H1 (cell line): ENCODE results near the gene ST6GALNAC5. TPM values are rescaled to one million over a fixed set of nuclear protein-coding genes. Genes with fewer than 3 reads are reported as not detected.

Source experiments
- CTCF ChIA-PET: fragments of 300-600 bp; sonication (Branson Sonifier 250); formaldehyde crosslinking; loops from one replicate; lab custom pipeline; 2021; ENCODE audit not compliant: partially characterized antibody; lab: Charles Lee
- POLR2A ChIA-PET: fragments of 300-600 bp; sonication (Branson Sonifier 250); formaldehyde crosslinking; loops from one replicate; lab custom pipeline; 2021; ENCODE audit warnings: inconsistent platforms; ENCODE audit not compliant: partially characterized antibody; lab: Charles Lee
- DNase-seq, 2 experiments: peaks; one replicate each; pipeline versions ENCODE4 v3.0.0 to v3.0.0-alpha.2; 2010 to 2022; ENCODE audit warnings: low spot score in 2 of 2, low read depth in 1 of 2, mixed read lengths in 1 of 2
- FAIRE-seq: peaks from 2 replicates; lab custom pipeline; 2011; peaks lifted over from hg19 to GRCh38; lab: Jason Lieb, UNC
- H2AFZ ChIP-seq: 2 replicates; pipeline ENCODE4 v1.8.1; 2012; ENCODE audit warnings: low read length, inconsistent platforms
- H2AK5ac ChIP-seq: 2 replicates; pipeline ENCODE4 v1.6.1; 2013; ENCODE audit warnings: low read depth, low read length
- H2BK120ac ChIP-seq: replicated peaks from 2 replicates; pipeline ENCODE3; 2013; ENCODE audit warnings: low read depth, low read length, inconsistent platforms
- H2BK12ac ChIP-seq: 2 replicates; pipeline ENCODE4 v1.6.1; 2013; ENCODE audit warnings: low read depth, low read length
- H2BK15ac ChIP-seq: 2 replicates; pipeline ENCODE4 v1.6.1; 2013; ENCODE audit warnings: low read length
- H2BK20ac ChIP-seq: 2 replicates; pipeline ENCODE4 v1.6.1; 2013; ENCODE audit warnings: low read length
- H2BK5ac ChIP-seq: 2 replicates; pipeline ENCODE4 v1.6.1; 2013; ENCODE audit warnings: low read depth, low read length
- H3K14ac ChIP-seq: 2 replicates; pipeline ENCODE4 v1.6.1; 2013; ENCODE audit warnings: inconsistent platforms; ENCODE audit not compliant: insufficient read length
- H3K18ac ChIP-seq: 2 replicates; pipeline ENCODE4 v1.6.1; 2013; ENCODE audit warnings: low read length; ENCODE audit errors: extremely low read depth
- H3K23ac ChIP-seq: 2 replicates; pipeline ENCODE4 v1.6.1; 2013; ENCODE audit warnings: inconsistent platforms; ENCODE audit not compliant: insufficient read length
- H3K23me2 ChIP-seq: 2 replicates; pipeline ENCODE4 v1.6.1; 2013; ENCODE audit warnings: low read depth, low read length
- H3K27ac ChIP-seq: 2 replicates; pipeline ENCODE4 v1.6.1; 2011; ENCODE audit warnings: low read depth, low read length, inconsistent platforms
- H3K27me3 ChIP-seq, 4 experiments: replicated peaks in 1 of 4; 1 replicate in 1 of 4; 2 replicates in 3 of 4; pipeline versions ENCODE4 v1.6.1 to v1.8.1; 2011 to 2013; ENCODE audit warnings: low read length in 3 of 4, mild to moderate bottlenecking in 3 of 4, inconsistent platforms in 2 of 4, mixed read lengths in 2 of 4, moderate library complexity in 1 of 4; ENCODE audit not compliant: control insufficient read depth in 3 of 4, insufficient read depth in 3 of 4; ENCODE audit errors: extremely low read depth in 1 of 4
- H3K36me3 ChIP-seq, 4 experiments: 2 replicates each; pipeline versions ENCODE4 v1.6.1 to v1.8.1; 2011 to 2013; ENCODE audit warnings: mild to moderate bottlenecking in 4 of 4, low read length in 3 of 4, moderate library complexity in 2 of 4, control low read depth in 1 of 4, inconsistent platforms in 1 of 4; ENCODE audit not compliant: insufficient read depth in 4 of 4, control insufficient read depth in 2 of 4
- H3K4ac ChIP-seq: replicated peaks from 2 replicates; pipeline ENCODE3; 2013; ENCODE audit warnings: low read length, low read depth, mixed read lengths, inconsistent platforms; ENCODE audit not compliant: insufficient read length
- H3K4me1 ChIP-seq, 4 experiments: replicated peaks in 1 of 4; 1 replicate in 1 of 4; 2 replicates in 3 of 4; pipeline versions ENCODE4 v1.6.1 to v1.8.1; 2011 to 2013; ENCODE audit warnings: low read length in 3 of 4, inconsistent platforms in 2 of 4, mixed read lengths in 1 of 4; ENCODE audit not compliant: insufficient read depth in 4 of 4, control insufficient read depth in 3 of 4
- H3K4me2 ChIP-seq, 2 experiments: 2 replicates each; pipeline versions ENCODE4 v1.6.1 to v1.8.1; 2011 to 2013; ENCODE audit warnings: low read depth in 2 of 2, low read length in 2 of 2, control low read depth in 1 of 2, inconsistent platforms in 1 of 2, mild to moderate bottlenecking in 1 of 2; ENCODE audit not compliant: insufficient read depth in 1 of 2
- H3K4me3 ChIP-seq, 4 experiments: fragments of 200-600, 300-600 bp in 1 of 4; sonication (generic), shearing (Covaris generic), sonication (Bioruptor Twin) in 1 of 4; 2 replicates each; pipeline versions ENCODE4 v1.5.1 to v1.8.1; 2011 to 2016; ENCODE audit warnings: low read length in 4 of 4, low read depth in 3 of 4, control low read depth in 2 of 4, inconsistent platforms in 2 of 4, mild to moderate bottlenecking in 2 of 4, mixed read lengths in 1 of 4, moderate library complexity in 1 of 4; ENCODE audit not compliant: insufficient read depth in 2 of 4; ENCODE audit errors: extremely low read depth in 1 of 4
- H3K56ac ChIP-seq: replicated peaks from 2 replicates; pipeline ENCODE3; 2013; ENCODE audit warnings: low read depth, mild to moderate bottlenecking, mixed read lengths, low read length, inconsistent platforms; ENCODE audit not compliant: insufficient read length
- H3K79me1 ChIP-seq: 2 replicates; pipeline ENCODE4 v1.6.1; 2013; ENCODE audit warnings: low read depth, low read length, control low read depth
- H3K79me2 ChIP-seq, 2 experiments: 2 replicates each; pipeline versions ENCODE4 v1.6.1 to v1.8.1; 2012 to 2013; ENCODE audit warnings: low read length in 2 of 2, mild to moderate bottlenecking in 2 of 2, inconsistent platforms in 1 of 2; ENCODE audit not compliant: insufficient read depth in 2 of 2, control insufficient read depth in 1 of 2
- H3K9ac ChIP-seq, 4 experiments: replicated peaks in 1 of 4; 1 replicate in 1 of 4; 2 replicates in 3 of 4; pipeline versions ENCODE4 v1.6.1 to v1.8.1; 2011 to 2013; ENCODE audit warnings: low read depth in 3 of 4, low read length in 3 of 4, control low read depth in 2 of 4, mild to moderate bottlenecking in 2 of 4, moderate library complexity in 2 of 4, inconsistent platforms in 1 of 4; ENCODE audit errors: extremely low read depth in 1 of 4
- H3K9me3 ChIP-seq, 2 experiments: 2 replicates each; pipeline versions ENCODE4 v1.6.1 to v1.8.1; 2012 to 2013; ENCODE audit warnings: mild to moderate bottlenecking in 2 of 2, moderate library complexity in 2 of 2, control low read depth in 1 of 2, inconsistent platforms in 1 of 2, low read depth in 1 of 2, low read length in 1 of 2, mixed read lengths in 1 of 2; ENCODE audit not compliant: insufficient read depth in 2 of 2
- H4K20me1 ChIP-seq, 2 experiments: replicated peaks in 1 of 2; 2 replicates each; pipeline versions ENCODE3 to v1.8.1; 2011 to 2013; ENCODE audit warnings: inconsistent platforms in 2 of 2, low read length in 2 of 2, mild to moderate bottlenecking in 1 of 2; ENCODE audit not compliant: insufficient read depth in 2 of 2, control insufficient read depth in 1 of 2
- H4K5ac ChIP-seq: 2 replicates; pipeline ENCODE4 v1.6.1; 2013; ENCODE audit warnings: low read length, low read depth, mixed read lengths, inconsistent platforms; ENCODE audit not compliant: insufficient read length
- H4K8ac ChIP-seq: 2 replicates; pipeline ENCODE4 v1.8.0; 2013; ENCODE audit warnings: mild to moderate bottlenecking, moderate library complexity, low read length, inconsistent platforms; ENCODE audit not compliant: insufficient read depth; ENCODE audit errors: extremely low read depth
- H4K91ac ChIP-seq: replicated peaks from 2 replicates; pipeline ENCODE3; 2013; ENCODE audit warnings: low read length, mixed read lengths, inconsistent platforms; ENCODE audit not compliant: insufficient read length
- BRCA1 ChIP-seq: IDR thresholded peaks from 2 replicates; pipeline ENCODE4 v1.6.1; 2012; ENCODE audit warnings: low read depth, low read length, improper control_type of control experiment
- CREB1 ChIP-seq: IDR thresholded peaks from 2 replicates; pipeline ENCODE4 v1.6.1; 2012; ENCODE audit warnings: inconsistent platforms
- FOSL1 ChIP-seq: IDR thresholded peaks from 2 replicates; pipeline ENCODE4 v1.6.1; 2011; ENCODE audit warnings: mild to moderate bottlenecking, low read depth, low read length, moderate library complexity; ENCODE audit not compliant: insufficient read depth
- HDAC6 ChIP-seq: IDR thresholded peaks from one replicate; pipeline ENCODE4 v1.7.1; 2012; ENCODE audit warnings: low read depth, mild to moderate bottlenecking, inconsistent platforms, low read length, moderate library complexity
- KDM5A ChIP-seq: fragments of 200-600 bp; IDR thresholded peaks from 2 replicates; pipeline ENCODE4 v1.7.1; 2012; ENCODE audit warnings: mild to moderate bottlenecking, low read length, inconsistent platforms, mixed read lengths
- MAFK ChIP-seq: IDR thresholded peaks from 2 replicates; pipeline ENCODE4 v1.6.1; 2012; ENCODE audit warnings: low read depth, mild to moderate bottlenecking, improper control_type of control experiment, low read length
- NRF1 ChIP-seq: IDR thresholded peaks from 2 replicates; pipeline ENCODE4 v1.6.1; 2011; ENCODE audit warnings: mild to moderate bottlenecking, low read depth, low read length, improper control_type of control experiment
- POU5F1 ChIP-seq: IDR thresholded peaks from 2 replicates; pipeline ENCODE4 v1.6.1; 2011; ENCODE audit warnings: low read depth, mild to moderate bottlenecking, low read length, moderate library complexity
- RFX5 ChIP-seq: IDR thresholded peaks from 2 replicates; pipeline ENCODE4 v1.6.1; 2011; ENCODE audit warnings: low read depth, low read length, improper control_type of control experiment, borderline replicate concordance
- RNF2 ChIP-seq: fragments of 200-900, 300-1000 bp; sonication (generic); IDR thresholded peaks from 2 replicates; pipeline ENCODE4 v1.7.1; 2016; ENCODE audit warnings: borderline replicate concordance, low read depth, mild to moderate bottlenecking, antibody characterized with exemption, low read length; ENCODE audit not compliant: poor library complexity, severe bottlenecking; ENCODE audit errors: missing control alignments
- SIX5 ChIP-seq: IDR thresholded peaks from 2 replicates; pipeline ENCODE4 v1.6.1; 2011; ENCODE audit warnings: mild to moderate bottlenecking, low read depth, low read length
- SRF ChIP-seq: IDR thresholded peaks from 2 replicates; pipeline ENCODE4 v1.6.1; 2011; ENCODE audit warnings: mild to moderate bottlenecking, low read depth, low read length, moderate library complexity
- SUZ12 ChIP-seq: fragments of 200-600 bp; sonication (generic); IDR thresholded peaks from 2 replicates; pipeline ENCODE4 v1.6.1; 2012; ENCODE audit warnings: mild to moderate bottlenecking, inconsistent platforms, low read length, moderate library complexity, mixed read lengths
- TAF1 ChIP-seq: IDR thresholded peaks from 2 replicates; pipeline ENCODE4 v1.6.1; 2011; ENCODE audit warnings: mild to moderate bottlenecking, low read depth, low read length
- WGBS, 2 experiments: shearing (Covaris generic) in 1 of 2; methylation state at CpG; one replicate each; pipeline versions ENCODE4 v1.1.6 to v1.1.7; 2013 to 2015; ENCODE audit warnings: low lambda C conversion rate in 2 of 2, mixed read lengths in 2 of 2, inconsistent platforms in 1 of 2, low coverage in 1 of 2, missing lambda C conversion rate in 1 of 2; ENCODE audit not compliant: insufficient replicate concordance in 2 of 2, insufficient coverage in 1 of 2, insufficient read length in 1 of 2; ENCODE audit errors: extremely low coverage in 1 of 2, missing lambda C conversion rate in 1 of 2; 5-methylcytosine and 5-hydroxymethylcytosine counted together
- polyA plus RNA-seq, 7 experiments: library from polyadenylated mRNA; depleted of rRNA in 3 of 7; stranded (reverse) in 5 of 7; unstranded in 2 of 7; fragments of >200 nt in 5 of 7; fragments of 200-250 nt in 2 of 7; gene quantifications; 1 replicate in 5 of 7; 2 replicates in 1 of 7; 4 replicates in 1 of 7; pipeline versions ENCODE4 v1.2.1 to v1.2.3, GENCODE V29; 2011 to 2013; ENCODE audit warnings: missing spikeins in 2 of 7, mixed read lengths in 2 of 7
- total RNA-seq: library from RNA; stranded (reverse); fragmentation: NEBNext Ultra II Directional; extraction: Animal tissue kit (Norgen Biotek cat#: 25700); gene quantifications from 2 replicates; pipeline ENCODE4 v1.2.1, GENCODE V29; 2021
- TF ChIP-seq, protein P1 (sequence below): IDR thresholded peaks from 2 replicates; pipeline ENCODE4 v1.6.1; 2012; ENCODE audit warnings: inconsistent platforms

Gene ST6GALNAC5
- total and polyA plus RNA-seq, 2 of the 8 experiments (the other 6 are each of a cell fraction or from before 2014, with no cell fraction given), result 6.2 to 7.3 TPM

- DNase-seq (no peak), FAIRE-seq (no peak)
- no peak overlapping the region for H3K27ac ChIP-seq
- no peak overlapping the region for H2BK20ac ChIP-seq
- no peaks in the 10 kb centered on the region for H4K20me1 ChIP-seq
- H4K8ac ChIP-seq, result no peak overlapping the region
- no peaks in the 10 kb centered on the region for H3K79me2 ChIP-seq
- H3K9ac ChIP-seq, result no peak overlapping the region
- no peaks in the 10 kb centered on the region for H3K27me3 ChIP-seq
- H3K36me3 ChIP-seq, result no peaks in the 10 kb centered on the region
- H3K4me3 ChIP-seq, result no peak overlapping the region
- WGBS, 2 experiments, result 39% methylated on average over 2 of the region's 2 CpGs; no CpG with 5 or more reads in 1 of the 2 experiments
- no peaks in the 10 kb centered on the region for H3K9me3 ChIP-seq
- H3K23me2 ChIP-seq, result no peaks in the 10 kb centered on the region
- H3K56ac ChIP-seq, result no peak overlapping the region
- H2BK120ac ChIP-seq, result no peak overlapping the region
- no peaks in the 10 kb centered on the region for H3K79me1 ChIP-seq
- ChIA-PET CTCF (no interaction called here), POLR2A (no interaction called here)
- H3K4me2 ChIP-seq, result no peak overlapping the region
- no peak overlapping the region for H3K23ac ChIP-seq
- no peak overlapping the region for H2AK5ac ChIP-seq
- H4K91ac ChIP-seq, result no peak overlapping the region
- no peak overlapping the region for H2BK15ac ChIP-seq
- no peak overlapping the region for H2BK12ac ChIP-seq
- no peaks in the 10 kb centered on the region for H3K4me1 ChIP-seq
- TF ChIP-seq SUZ12 (no peak), POU5F1 (no peak), FOSL1 (no peak), CREB1 (no peak), SIX5 (no peak), SRF (no peak), TAF1 (no peak), MAFK (no peak), BRCA1 (no peak), RFX5 (no peak), RNF2 (no peak), KDM5A (no peak), NRF1 (no peak), HDAC6 (no peak)
- TF ChIP-seq, protein P1, sequence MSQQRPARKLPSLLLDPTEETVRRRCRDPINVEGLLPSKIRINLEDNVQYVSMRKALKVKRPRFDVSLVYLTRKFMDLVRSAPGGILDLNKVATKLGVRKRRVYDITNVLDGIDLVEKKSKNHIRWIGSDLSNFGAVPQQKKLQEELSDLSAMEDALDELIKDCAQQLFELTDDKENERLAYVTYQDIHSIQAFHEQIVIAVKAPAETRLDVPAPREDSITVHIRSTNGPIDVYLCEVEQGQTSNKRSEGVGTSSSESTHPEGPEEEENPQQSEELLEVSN, result no peak
- TF ChIP-seq, all 59 proteins: peak for 0
- Histone ChIP-seq H3K14ac (no peak overlapping the region), H4K5ac (no peak overlapping the region), H3K4ac (no peak overlapping the region), H3K18ac (no peak overlapping the region), H2BK5ac (no peak overlapping the region), H2AFZ (no peak overlapping the region)
Measured at GRCh38 chr1:77089756-77090155, 222.5 kb downstream of the ST6GALNAC5 start.
